HG03066 (cell line): ENCODE data around the gene TRIM36.

Source experiments
- ATAC-seq: cut with Tn5 transposase; IDR thresholded peaks from one replicate; pipeline ENCODE4 v1.9.1; 2021; ENCODE audit warnings: low read depth; ENCODE audit not compliant: unreplicated experiment

Gene TRIM36

GRCh38 chr5:115166744-115167393 is 2.8 kb downstream of the TRIM36 start:
- ATAC-seq, result no peak

- no peak for ATAC-seq
Measured at GRCh38 chr5:115165790-115166189, 3.9 kb downstream of the TRIM36 start.

GRCh38 chr5:115160975-115161475 is 8.7 kb downstream of the TRIM36 start:
- ATAC-seq, result no peak

- ATAC-seq, result no peak
Measured at GRCh38 chr5:115151208-115151805, 18.4 kb downstream of the TRIM36 start.

- ATAC-seq, result no peak
Measured at GRCh38 chr5:115150512-115150911, 19.2 kb downstream of the TRIM36 start.

- no peak for ATAC-seq
Measured at GRCh38 chr5:115147052-115147451, 22.7 kb downstream of the TRIM36 start.

GRCh38 chr5:115136294-115136693 is 33.4 kb downstream of the TRIM36 start:
- ATAC-seq, result no peak

GRCh38 chr5:115132465-115132864 is 37.2 kb downstream of the TRIM36 start:
- peak; percentile 64 for ATAC-seq

- no peak for ATAC-seq
Measured at GRCh38 chr5:115126303-115126702, 43.4 kb downstream of the TRIM36 start.

GRCh38 chr5:115124741-115125140 is 45.0 kb downstream of the TRIM36 start:
- ATAC-seq, result no peak

GRCh38 chr5:115116001-115116400 is 53.7 kb downstream of the TRIM36 start:
- ATAC-seq, result no peak

- ATAC-seq, result no peak
Measured at GRCh38 chr5:115109840-115110239, 59.9 kb downstream of the TRIM36 start.

- ATAC-seq, result no peak
Measured at GRCh38 chr5:115109356-115109755, 60.4 kb downstream of the TRIM36 start.

- no peak for ATAC-seq
Measured at GRCh38 chr5:115100319-115100955, 69.3 kb downstream of the TRIM36 start.

- peak; percentile 81 for ATAC-seq
Measured at GRCh38 chr5:115098041-115098702, 71.5 kb downstream of the TRIM36 start.

GRCh38 chr5:115097236-115097635 is 72.5 kb downstream of the TRIM36 start:
- no peak for ATAC-seq

GRCh38 chr5:115096034-115096769 is 73.5 kb downstream of the TRIM36 start:
- no peak for ATAC-seq

GRCh38 chr5:115087951-115088350 is 81.8 kb downstream of the TRIM36 start:
- no peak for ATAC-seq

- no peak for ATAC-seq
Measured at GRCh38 chr5:115086473-115086872, 83.2 kb downstream of the TRIM36 start.

GRCh38 chr5:115084246-115084793 is 85.4 kb downstream of the TRIM36 start:
- ATAC-seq, result no peak
